Nephron (organoid): ENCODE measurements around the gene RAD51D.
A peak's percentile ranks its signal among the peaks of the same experiment; 100 is the strongest.

Experiments used
- H3K27ac Mint-ChIP-seq, 3 experiments: 2 replicates each; pipeline ENCODE4 v1.8.0; 2020; ENCODE audit warnings: mixed read lengths in 3 of 3, mild to moderate bottlenecking in 2 of 3, moderate library complexity in 1 of 3
- H3K27me3 Mint-ChIP-seq: 2 replicates; pipeline ENCODE4 v1.8.0; 2021; ENCODE audit warnings: low read depth, mild to moderate bottlenecking, moderate library complexity, mixed read lengths
- H3K36me3 Mint-ChIP-seq: 2 replicates; pipeline ENCODE4 v1.8.0; 2020; ENCODE audit warnings: low read depth, mixed read lengths
- H3K4me1 Mint-ChIP-seq: 2 replicates; pipeline ENCODE4 v1.8.0; 2020; ENCODE audit warnings: mixed read lengths
- H3K4me3 Mint-ChIP-seq, 3 experiments: 2 replicates each; pipeline ENCODE4 v1.8.0; 2020; ENCODE audit warnings: mild to moderate bottlenecking in 3 of 3, mixed read lengths in 3 of 3, moderate library complexity in 2 of 3
- H3K9me3 Mint-ChIP-seq: 2 replicates; pipeline ENCODE4 v1.8.0; 2020; ENCODE audit warnings: mixed read lengths
- TF ChIP-seq, protein P1 (sequence below), 3 experiments: fragments of 200-600 bp; sonication (generic); IDR thresholded peaks; one replicate each; pipeline ENCODE4 v1.5.0; 2021; ENCODE audit warnings: antibody characterized with exemption in 3 of 3; ENCODE audit not compliant: unreplicated experiment in 3 of 3

RAD51D gene

DNA sequence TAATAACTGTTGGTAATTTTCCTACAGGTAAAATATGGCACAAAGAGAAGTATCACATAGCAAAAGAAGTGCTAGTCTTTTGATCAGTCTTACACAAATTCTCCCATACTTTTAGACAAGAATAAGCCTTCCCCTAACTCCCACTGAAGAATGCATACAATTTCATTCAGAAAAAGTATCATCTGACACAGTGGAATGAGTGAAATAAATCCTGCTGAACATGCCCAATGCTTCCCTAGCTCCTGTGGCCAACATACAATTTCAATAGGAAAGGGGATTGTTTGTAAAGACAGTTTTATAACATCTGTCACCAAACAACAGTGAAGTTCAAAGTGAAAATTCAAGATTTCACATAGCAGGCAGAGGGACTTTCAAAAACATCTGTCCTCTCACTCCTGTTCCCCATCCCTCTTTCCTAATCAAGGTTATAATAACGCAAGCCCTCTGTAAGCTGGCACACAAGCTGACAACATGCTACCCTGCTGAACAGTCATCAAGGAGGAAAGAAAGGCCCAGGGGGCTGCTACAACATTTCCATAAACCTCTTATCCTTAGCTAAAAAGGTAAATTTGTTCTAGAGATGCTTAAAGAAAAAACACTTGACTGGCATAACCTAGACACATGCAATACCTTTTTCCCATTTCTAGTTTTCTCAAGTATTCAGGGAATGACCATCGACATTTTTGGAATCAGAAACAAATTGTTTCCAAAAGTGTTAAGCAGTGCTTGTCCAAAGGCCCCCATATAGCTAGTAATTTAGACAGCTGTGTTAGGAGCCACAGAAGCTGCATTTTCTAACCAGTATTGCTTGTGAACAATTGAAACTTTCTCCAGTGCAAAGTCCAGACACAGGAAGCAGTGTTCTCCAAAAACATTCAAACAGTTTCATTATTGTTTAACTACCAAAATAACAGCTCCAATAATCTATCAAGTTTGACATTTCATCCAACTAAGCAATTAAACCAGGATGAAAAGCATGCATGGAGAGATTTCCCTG lies 44.7 kb downstream of the RAD51D start:
- peak overlapping the region; percentile 27 to 83 (median 51) for H3K27ac Mint-ChIP-seq
- peaks cover 10% of the 10 kb centered on the region for H3K4me1 Mint-ChIP-seq
- H3K9me3 Mint-ChIP-seq, result no peaks in the 10 kb centered on the region
- no peaks in the 10 kb centered on the region for H3K27me3 Mint-ChIP-seq
- no peaks in the 10 kb centered on the region for H3K36me3 Mint-ChIP-seq
- no peak overlapping the region for H3K4me3 Mint-ChIP-seq
- TF ChIP-seq, protein P1, sequence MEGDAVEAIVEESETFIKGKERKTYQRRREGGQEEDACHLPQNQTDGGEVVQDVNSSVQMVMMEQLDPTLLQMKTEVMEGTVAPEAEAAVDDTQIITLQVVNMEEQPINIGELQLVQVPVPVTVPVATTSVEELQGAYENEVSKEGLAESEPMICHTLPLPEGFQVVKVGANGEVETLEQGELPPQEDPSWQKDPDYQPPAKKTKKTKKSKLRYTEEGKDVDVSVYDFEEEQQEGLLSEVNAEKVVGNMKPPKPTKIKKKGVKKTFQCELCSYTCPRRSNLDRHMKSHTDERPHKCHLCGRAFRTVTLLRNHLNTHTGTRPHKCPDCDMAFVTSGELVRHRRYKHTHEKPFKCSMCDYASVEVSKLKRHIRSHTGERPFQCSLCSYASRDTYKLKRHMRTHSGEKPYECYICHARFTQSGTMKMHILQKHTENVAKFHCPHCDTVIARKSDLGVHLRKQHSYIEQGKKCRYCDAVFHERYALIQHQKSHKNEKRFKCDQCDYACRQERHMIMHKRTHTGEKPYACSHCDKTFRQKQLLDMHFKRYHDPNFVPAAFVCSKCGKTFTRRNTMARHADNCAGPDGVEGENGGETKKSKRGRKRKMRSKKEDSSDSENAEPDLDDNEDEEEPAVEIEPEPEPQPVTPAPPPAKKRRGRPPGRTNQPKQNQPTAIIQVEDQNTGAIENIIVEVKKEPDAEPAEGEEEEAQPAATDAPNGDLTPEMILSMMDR (IDR thresholded peaks at IDR 0.05; ENCODE audit: unreplicated experiment in 3 of 3), result no peak

DNA sequence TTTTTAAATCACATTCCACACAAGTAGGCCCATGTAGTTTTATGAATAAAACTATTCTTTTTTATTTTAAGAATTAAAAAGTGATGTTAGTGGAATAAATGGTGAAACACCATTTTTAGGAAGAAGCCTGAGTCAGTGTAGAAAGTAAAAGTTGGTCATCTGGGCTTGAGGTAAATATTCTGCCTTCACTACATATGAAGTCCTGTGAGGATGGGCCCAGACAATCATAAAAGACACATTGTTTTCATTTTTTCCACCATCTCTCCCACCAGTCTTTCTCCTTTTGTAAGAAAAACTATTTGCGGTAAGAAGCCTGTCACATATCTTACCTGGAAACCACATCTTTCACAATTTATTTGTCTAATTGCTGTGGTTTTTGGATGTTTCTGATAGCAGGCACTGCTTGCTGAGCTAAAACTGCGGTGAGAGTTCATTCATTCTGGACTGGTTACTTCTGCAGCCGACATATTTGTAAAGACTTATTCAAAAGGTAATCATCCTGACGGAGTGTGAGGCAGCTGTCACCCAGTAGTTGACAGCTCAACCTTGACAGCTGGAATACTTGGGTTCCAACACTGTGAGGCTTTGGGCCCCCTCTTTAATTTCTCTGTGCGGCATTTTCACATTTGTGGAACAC lies 45.6 kb downstream of the RAD51D start:
- TF ChIP-seq, protein P1 (IDR thresholded peaks at IDR 0.05; ENCODE audit: unreplicated experiment in 3 of 3), result no peak
- Mint-ChIP-seq H3K27me3 (no peaks in the 10 kb centered on the region), H3K4me3 (no peak overlapping the region), H3K27ac (peak overlapping the region in 2 of 3 experiments; percentile 27 to 83), H3K4me1 (peaks cover 10% of the 10 kb centered on the region), H3K9me3 (no peaks in the 10 kb centered on the region), H3K36me3 (no peaks in the 10 kb centered on the region)

DNA sequence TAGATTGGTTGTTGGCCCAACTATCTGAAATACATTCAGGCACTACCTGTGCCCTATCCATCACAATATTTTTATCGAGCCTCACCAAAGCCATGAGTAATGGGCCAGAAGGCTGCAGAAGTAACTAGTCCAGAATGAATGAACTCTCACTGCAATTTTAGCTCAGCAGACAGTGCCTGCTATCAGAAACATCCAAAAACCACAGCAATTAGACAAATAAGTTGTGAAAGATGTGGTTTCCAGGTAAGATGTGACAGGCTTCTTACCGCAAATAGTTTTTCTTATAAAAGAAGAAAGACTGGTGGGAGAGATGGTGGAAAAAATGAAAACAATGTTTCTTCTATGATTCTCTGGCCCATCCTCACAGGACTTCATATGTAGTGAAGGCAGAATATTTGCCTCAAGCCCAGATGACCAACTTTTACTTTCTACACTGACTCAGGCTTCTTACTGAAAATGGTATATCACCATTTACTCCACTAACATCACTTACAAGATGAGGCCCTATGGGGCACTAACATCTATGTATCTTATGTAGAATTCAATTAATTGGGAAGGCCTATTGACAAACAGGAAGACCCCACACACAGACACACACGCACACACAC lies 46.4 kb downstream of the RAD51D start:
- peaks cover 10% of the 10 kb centered on the region for H3K4me1 Mint-ChIP-seq
- peak overlapping the region in 1 of 3 experiments; percentile 56 for H3K27ac Mint-ChIP-seq
- TF ChIP-seq, protein P1 (IDR thresholded peaks at IDR 0.05; ENCODE audit: unreplicated experiment in 3 of 3), result no peak
- H3K27me3 Mint-ChIP-seq, result no peaks in the 10 kb centered on the region
- H3K9me3 Mint-ChIP-seq, result no peaks in the 10 kb centered on the region
- H3K36me3 Mint-ChIP-seq, result no peaks in the 10 kb centered on the region
- no peak overlapping the region for H3K4me3 Mint-ChIP-seq

DNA sequence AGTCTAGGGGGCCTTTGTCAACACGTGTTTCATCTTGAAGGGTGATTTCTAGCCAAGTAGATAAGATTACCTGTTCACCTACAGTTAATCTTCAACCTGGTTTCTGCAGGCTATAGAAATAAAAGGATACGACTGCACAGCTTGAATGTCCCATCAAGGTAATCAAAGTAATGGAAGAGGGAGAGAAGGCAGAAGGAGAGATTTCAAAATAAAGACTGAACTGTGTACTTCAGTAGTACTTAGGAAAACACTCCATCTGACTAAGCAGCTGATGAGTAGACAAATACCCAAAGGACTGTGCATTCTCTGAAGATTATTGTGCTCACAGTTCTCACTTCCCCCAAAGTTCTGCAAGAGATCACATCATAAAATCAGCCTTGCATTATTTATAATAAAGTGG lies 50.3 kb downstream of the RAD51D start:
- Mint-ChIP-seq H3K36me3 (no peaks in the 10 kb centered on the region), H3K9me3 (no peaks in the 10 kb centered on the region), H3K4me1 (peaks cover 3% of the 10 kb centered on the region), H3K4me3 (no peak overlapping the region), H3K27me3 (no peaks in the 10 kb centered on the region), H3K27ac (peak overlapping the region in 1 of 3 experiments; percentile 27)
- TF ChIP-seq, protein P1 (IDR thresholded peaks at IDR 0.05; ENCODE audit: unreplicated experiment in 3 of 3), result no peak

DNA sequence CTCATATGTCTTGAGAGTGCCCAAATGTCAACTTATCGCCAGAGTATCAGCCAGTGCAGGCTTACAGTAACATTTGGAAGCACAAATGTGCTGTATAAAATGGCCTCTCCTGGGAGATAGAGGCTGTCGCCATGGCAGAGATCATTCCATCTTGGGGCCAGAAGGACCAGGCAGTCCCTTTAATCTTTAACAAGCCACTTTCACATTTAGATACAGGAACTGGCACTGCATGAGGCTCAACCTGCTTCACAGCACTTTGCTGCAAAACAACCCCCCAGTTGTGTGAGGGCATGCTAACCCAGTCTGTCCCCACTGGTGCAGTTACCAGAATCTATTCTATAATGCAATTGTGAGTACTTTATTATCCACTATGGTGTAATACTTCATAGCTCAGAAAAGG lies 51.4 kb downstream of the RAD51D start:
- H3K4me3 Mint-ChIP-seq, result no peak overlapping the region
- peak overlapping the region in 2 of 3 experiments; percentile 0 to 31 for H3K27ac Mint-ChIP-seq
- no peaks in the 10 kb centered on the region for H3K9me3 Mint-ChIP-seq
- no peaks in the 10 kb centered on the region for H3K27me3 Mint-ChIP-seq
- no peaks in the 10 kb centered on the region for H3K36me3 Mint-ChIP-seq
- TF ChIP-seq, protein P1 (IDR thresholded peaks at IDR 0.05; ENCODE audit: unreplicated experiment in 3 of 3), result no peak
- H3K4me1 Mint-ChIP-seq, result peaks cover 10% of the 10 kb centered on the region
